Right lobe of liver (tissue), 6 donors: ENCODE measurements around the gene SLC25A46. TPM values are rescaled to one million over a fixed set of nuclear protein-coding genes. Genes with fewer than 3 reads are reported as not detected.

ENCODE experiments used
- ATAC-seq, 4 donors: fragments of 200-7000 bp; cut with Tn5 transposase; one replicate each; pipeline ENCODE4 v1.9.1; 2020; ENCODE audit warnings: mild to moderate bottlenecking in 4 of 4, moderate library complexity in 4 of 4
- DNase-seq, 3 donors: peaks; one replicate each; pipeline ENCODE4 v3.0.0-alpha.2; 2020
- H3K27ac ChIP-seq, 3 donors: fragments of 200-600 bp; one replicate each; pipeline ENCODE4 v1.8.0; 2022
- H3K27me3 ChIP-seq, 2 donors: fragments of 200-600 bp; one replicate each; pipeline ENCODE4 v1.8.0; 2022
- H3K36me3 ChIP-seq, 4 donors: fragments of 200-600 bp; sonication (generic) in 1 of 4; one replicate each; pipeline versions ENCODE4 v1.5.1 to v1.8.0; 2017 to 2022; ENCODE audit warnings: control low read depth in 1 of 4
- H3K4me1 ChIP-seq, 4 donors: fragments of 200-600 bp; sonication (generic) in 1 of 4; one replicate each; pipeline versions ENCODE4 v1.5.1 to v1.8.0; 2017 to 2022; ENCODE audit warnings: control low read depth in 1 of 4
- H3K4me3 ChIP-seq, 3 donors: fragments of 200-600 bp; one replicate each; pipeline ENCODE4 v1.8.0; 2022
- H3K9me3 ChIP-seq, 4 donors: fragments of 200-600 bp; sonication (generic) in 1 of 4; one replicate each; pipeline versions ENCODE4 v1.5.1 to v1.8.0; 2017 to 2022; ENCODE audit warnings: control low read depth in 1 of 4
- CTCF ChIP-seq, 4 donors: fragments of 200-600 bp in 3 of 4; fragments of 450-650 bp in 1 of 4; IDR thresholded peaks; one replicate each; pipeline versions ENCODE4 v1.5.1 to v1.8.0; 2016 to 2022; ENCODE audit warnings: antibody characterized with exemption in 4 of 4, mild to moderate bottlenecking in 2 of 4
- POLR2A ChIP-seq: fragments of 450-650 bp; IDR thresholded peaks from one replicate; pipeline ENCODE4 v1.6.1; 2017; ENCODE audit warnings: antibody characterized with exemption, mild to moderate bottlenecking
- WGBS: methylation state at CpG from one replicate; pipeline ENCODE4 v1.1.6; 2018; ENCODE audit warnings: low coverage, low lambda C conversion rate; ENCODE audit not compliant: insufficient coverage; ENCODE audit errors: missing lambda C conversion rate; 5-methylcytosine and 5-hydroxymethylcytosine counted together
- intact Hi-C, 2 donors: fragments of 100-400 bp; cut with DNase I; formaldehyde crosslinking; loops; one replicate each; pipeline versions ENCODE4 v1.11.2 to v1.14.1; 2022
- total RNA-seq, 6 experiments: library from RNA; depleted of rRNA in 2 of 6; stranded (reverse); fragments of >200 nt in 2 of 6; fragmentation: NEBNext Ultra II Directional in 3 of 6; extraction: Animal tissue kit (Norgen Biotek cat#: 25700) in 3 of 6; gene quantifications; one replicate each; pipeline versions ENCODE4 v1.1.0 to v1.2.4, GENCODE V29; 2016 to 2023
- donor health status: DM: no; HTN: yes; CAD: no.
- donor health status: DM: no; HTN: no; CAD: no.
- donor health status: DM: no; HTN: no; CAD: no.
- donor health status: DM: no; HTN: yes; CAD: no.
- donor health status: DM: no; HTN: yes; CAD: no.

SLC25A46 gene
- total RNA-seq, 6 experiments from 2014 or later, result 22.0 to 35.6 (median 26.0) TPM

- TF ChIP-seq CTCF (IDR thresholded peaks at IDR 0.05) (no peak), POLR2A (no peak)
- no peaks in the 10 kb centered on the region for H3K36me3 ChIP-seq
- H3K27ac ChIP-seq, result no peak overlapping the region
- ATAC-seq (no peak), DNase-seq (no peak)
- no peaks in the 10 kb centered on the region for H3K27me3 ChIP-seq
- intact Hi-C loops, result no loop called here
- 41% methylated on average over 4 of the region's 4 CpGs for WGBS
- H3K9me3 ChIP-seq, result no peaks in the 10 kb centered on the region
- H3K4me1 ChIP-seq, result no peaks in the 10 kb centered on the region
- no peak overlapping the region for H3K4me3 ChIP-seq
Observed at GRCh38 chr5:110807169-110807568, 68.4 kb downstream of the SLC25A46 start.

GRCh38 chr5:110809006-110809405 lies 70.2 kb downstream of the SLC25A46 start:
- no peaks in the 10 kb centered on the region for H3K4me1 ChIP-seq
- no peak for ATAC-seq
- no peak overlapping the region for H3K4me3 ChIP-seq
- TF ChIP-seq POLR2A (no peak), CTCF (IDR thresholded peaks at IDR 0.05) (no peak)
- no peaks in the 10 kb centered on the region for H3K36me3 ChIP-seq
- no peaks in the 10 kb centered on the region for H3K9me3 ChIP-seq
- intact Hi-C loops, result no loop called here
- H3K27me3 ChIP-seq, result no peaks in the 10 kb centered on the region
- H3K27ac ChIP-seq, result no peak overlapping the region
- 79% methylated on average over 1 of the region's 1 CpG for WGBS
- DNase-seq, result no peak

Other genes with a start within 250 kb of the SLC25A46 start
- gene TMEM232, start 12.3 kb upstream of the SLC25A46 start, total RNA-seq, result 1 to 10 TPM in 2 of 6 experiments, under 1 TPM in 4; 0.31 to 1.3 (median 0.68) TPM